B cell (primary cell): ENCODE results near the gene CREB3. TPM values are rescaled to one million over a fixed set of nuclear protein-coding genes. Genes with fewer than 3 reads are reported as not detected.

Source experiments
- ATAC-seq: fragments of 200-7000 bp; cut with Tn5 transposase; one replicate; pipeline ENCODE4 v1.10.0; 2021; ENCODE audit warnings: low read depth, mild to moderate bottlenecking, moderate number of reproducible peaks, moderate library complexity
- CTCF ChIA-PET: fragments of 350-600 bp; sonication (Branson Sonifier 250); formaldehyde crosslinking; loops from one replicate; lab custom pipeline; 2021; ENCODE audit warnings: antibody characterized with exemption, inconsistent platforms; lab: Charles Lee
- POLR2A ChIA-PET: fragments of 350-600 bp; sonication (Branson Sonifier 250); formaldehyde crosslinking; loops from one replicate; lab custom pipeline; 2021; ENCODE audit warnings: antibody characterized with exemption; lab: Charles Lee
- DNase-seq: peaks from one replicate; pipeline ENCODE4 v3.0.0; 2013
- H2AFZ ChIP-seq: 2 replicates; pipeline ENCODE4 v1.6.1; 2012; ENCODE audit warnings: mild to moderate bottlenecking, low read depth, low read length; ENCODE audit not compliant: insufficient read depth, poor library complexity, severe bottlenecking
- H3K27ac ChIP-seq, 2 donors: 1 replicate in 1 of 2; 2 replicates in 1 of 2; pipeline ENCODE4 v1.5.1; 2012 to 2013; ENCODE audit warnings: low read length in 2 of 2, mild to moderate bottlenecking in 2 of 2, moderate library complexity in 1 of 2
- H3K27me3 ChIP-seq, 4 experiments: fragments of 200-600 bp in 1 of 4; sonication (generic) in 1 of 4; replicated peaks in 1 of 4; 1 replicate in 2 of 4; 2 replicates in 2 of 4; pipeline versions ENCODE4 v1.6.1 to v1.7.0; 2013 to 2016; ENCODE audit warnings: low read length in 3 of 4, mild to moderate bottlenecking in 2 of 4, mixed read lengths in 1 of 4, moderate library complexity in 1 of 4; ENCODE audit not compliant: insufficient read depth in 4 of 4, control insufficient read depth in 3 of 4; ENCODE audit errors: control extremely low read depth in 1 of 4
- H3K36me3 ChIP-seq, 2 experiments: replicated peaks in 1 of 2; 1 replicate in 1 of 2; 2 replicates in 1 of 2; pipeline versions ENCODE4 v1.6.1 to v1.7.1; 2013; ENCODE audit warnings: low read length in 1 of 2; ENCODE audit not compliant: insufficient read depth in 2 of 2, control insufficient read depth in 1 of 2; ENCODE audit errors: control extremely low read depth in 1 of 2, extremely low read depth in 1 of 2
- H3K4me1 ChIP-seq, 2 donors: fragments of 200-600 bp in 1 of 2; sonication (generic) in 1 of 2; 1 replicate in 1 of 2; 2 replicates in 1 of 2; pipeline versions ENCODE4 v1.5.1 to v1.6.1; 2013 to 2017; ENCODE audit warnings: low read length in 2 of 2; ENCODE audit not compliant: control insufficient read depth in 2 of 2, insufficient read depth in 2 of 2
- H3K4me2 ChIP-seq: replicated peaks from 2 replicates; pipeline ENCODE3; 2012; ENCODE audit warnings: mild to moderate bottlenecking, low read depth, low read length; ENCODE audit not compliant: poor library complexity, severe bottlenecking
- H3K4me3 ChIP-seq, 5 experiments: fragments of 200-600 bp in 1 of 5; sonication (generic) in 1 of 5; 1 replicate in 3 of 5; 2 replicates in 2 of 5; pipeline versions ENCODE4 v1.5.1 to v1.7.0; 2011 to 2016; ENCODE audit warnings: low read length in 4 of 5, mild to moderate bottlenecking in 4 of 5, low read depth in 2 of 5, control low read depth in 1 of 5, moderate library complexity in 1 of 5; ENCODE audit not compliant: insufficient read depth in 1 of 5; ENCODE audit errors: control extremely low read depth in 1 of 5, extremely low read depth in 1 of 5
- H3K79me2 ChIP-seq: fragments of 200-600 bp; sonication (generic); one replicate; pipeline ENCODE4 v1.6.0; 2016; ENCODE audit warnings: low read length; ENCODE audit not compliant: control insufficient read depth, insufficient read depth
- H3K9ac ChIP-seq: fragments of 200-600 bp; sonication (generic); 2 replicates; pipeline ENCODE4 v1.6.1; 2017; ENCODE audit warnings: mild to moderate bottlenecking, low read length, moderate library complexity
- H3K9me3 ChIP-seq, 3 donors: one replicate each; pipeline versions ENCODE4 v1.6.1 to v1.7.1; 2013; ENCODE audit warnings: low read length in 2 of 3; ENCODE audit not compliant: control insufficient read depth in 2 of 3, insufficient read depth in 1 of 3; ENCODE audit errors: control extremely low read depth in 1 of 3
- H4K20me1 ChIP-seq: 2 replicates; pipeline ENCODE4 v1.6.0; 2012; ENCODE audit warnings: mild to moderate bottlenecking, low read length; ENCODE audit not compliant: insufficient read depth, control insufficient read depth, poor library complexity, severe bottlenecking
- H3K27ac Mint-ChIP-seq: one replicate; pipeline ENCODE4 v1.8.0; 2021; ENCODE audit warnings: mixed read lengths
- H3K27me3 Mint-ChIP-seq: one replicate; pipeline ENCODE4 v1.8.0; 2021; ENCODE audit warnings: mixed read lengths
- H3K4me1 Mint-ChIP-seq: one replicate; pipeline ENCODE4 v1.8.0; 2021; ENCODE audit warnings: mixed read lengths
- H3K4me3 Mint-ChIP-seq: one replicate; pipeline ENCODE4 v1.8.0; 2021; ENCODE audit warnings: mixed read lengths
- H3K9me3 Mint-ChIP-seq: one replicate; pipeline ENCODE4 v1.8.0; 2022; ENCODE audit warnings: mixed read lengths; ENCODE audit not compliant: insufficient read depth
- CTCF ChIP-seq: fragments of 200-600 bp; IDR thresholded peaks from one replicate; pipeline ENCODE4 v1.8.0; 2022; ENCODE audit warnings: antibody characterized with exemption, mild to moderate bottlenecking
- EZH2 ChIP-seq: IDR thresholded peaks from 2 replicates; pipeline ENCODE4 v1.6.1; 2012; ENCODE audit warnings: borderline replicate concordance, low read depth, mild to moderate bottlenecking, moderate library complexity, low read length; ENCODE audit not compliant: insufficient read depth, poor library complexity, severe bottlenecking
- WGBS: methylation state at CpG from one replicate; pipeline ENCODE4 v1.1.5; 2013; ENCODE audit warnings: missing lambda C conversion rate; ENCODE audit not compliant: insufficient coverage; 5-methylcytosine and 5-hydroxymethylcytosine counted together
- intact Hi-C: fragments of 100-400 bp; cut with micrococcal nuclease; formaldehyde crosslinking; loops from one replicate; pipeline ENCODE4 v1.10.0; 2022
- polyA plus RNA-seq: library from polyadenylated mRNA; depleted of rRNA; stranded (reverse); fragments of >200 nt; gene quantifications from 2 replicates; pipeline ENCODE4 v1.2.3, GENCODE V29; 2012
- total RNA-seq, 2 donors: library from RNA; stranded (reverse); fragments of 120-200 nt in 1 of 2; gene quantifications; 1 replicate in 1 of 2; 2 replicates in 1 of 2; pipeline versions ENCODE4 v1.2.3 to v1.2.4, GENCODE V29; 2013 to 2022

CREB3 gene
- total and polyA plus RNA-seq, 2 donors (not counting 1 experiment from before 2014, with no cell fraction given) = 12.3 to 20.7 TPM

- H3K27ac ChIP-seq = no peak overlapping the region
- H3K4me2 ChIP-seq = no peak overlapping the region
- peaks cover 2 to 17% of the 10 kb centered on the region in 2 experiments for H3K36me3 ChIP-seq
- H3K4me1 ChIP-seq = no peaks in the 10 kb centered on the region
- H3K9me3 ChIP-seq = peaks cover 0 to 2% (median 0%) of the 10 kb centered on the region in 3 donors
- DNase-seq (no peak), ATAC-seq (no peak)
- no peak overlapping the region for H3K4me3 ChIP-seq
- H3K9ac ChIP-seq = no peak overlapping the region
- no peaks in the 10 kb centered on the region for H3K9me3 Mint-ChIP-seq
- no peak overlapping the region for H3K27ac Mint-ChIP-seq
- ChIA-PET POLR2A (interaction anchor here (0.7 kb wide), 2 partner anchors 9 to 23 kb away, joined by 7 to 11 read pairs; no protein-coding TSS in a partner anchor), CTCF (interaction anchor here (1.0 kb wide), 1 partner anchor 8 kb away, joined by 3 read pairs; no protein-coding TSS in a partner anchor)
- no peak overlapping the region for H3K4me3 Mint-ChIP-seq
- H3K79me2 ChIP-seq = peaks cover 85% of the 10 kb centered on the region
- no peaks in the 10 kb centered on the region for H3K27me3 ChIP-seq
- intact Hi-C loops = no loop called here
- H2AFZ ChIP-seq = no peak overlapping the region
- WGBS = no CpG with 5 or more reads among the region's 1 CpG
- H3K4me1 Mint-ChIP-seq = peaks cover 12% of the 10 kb centered on the region
- no peaks in the 10 kb centered on the region for H3K27me3 Mint-ChIP-seq
- TF ChIP-seq CTCF (no peak), EZH2 (no peak)
- peaks cover 62% of the 10 kb centered on the region for H4K20me1 ChIP-seq
Observed at GRCh38 chr9:35767458-35767857, 35.0 kb downstream of the CREB3 start.

DNA sequence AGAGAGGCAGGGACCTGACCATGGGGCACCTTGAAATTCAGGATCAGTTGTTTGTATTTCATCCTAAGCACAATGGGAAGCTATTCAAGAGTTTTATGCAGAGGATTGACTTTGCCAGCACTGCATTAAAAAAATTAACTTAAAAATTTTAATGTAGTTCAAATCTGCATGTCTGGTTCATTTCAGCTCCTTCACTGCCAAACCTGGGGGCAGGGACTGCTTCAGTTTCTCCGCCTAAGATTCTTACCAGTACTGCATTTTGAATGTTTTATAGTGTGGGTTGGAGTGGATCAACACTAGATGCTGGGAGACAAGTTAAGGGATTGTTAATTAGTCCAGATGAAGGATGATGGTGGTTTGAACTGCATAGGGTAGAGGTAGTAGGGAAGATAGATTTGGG lies 37.3 kb downstream of the CREB3 start:
- ATAC-seq (no peak), DNase-seq (no peak)
- TF ChIP-seq EZH2 (no peak), CTCF (no peak)
- H3K4me1 ChIP-seq = peaks cover 0 to under 1% of the 10 kb centered on the region in 2 donors
- H3K9ac ChIP-seq = no peak overlapping the region
- peaks cover 73% of the 10 kb centered on the region for H3K79me2 ChIP-seq
- Mint-ChIP-seq H3K27me3 (no peaks in the 10 kb centered on the region), H3K4me1 (peaks cover 5% of the 10 kb centered on the region), H3K4me3 (no peak overlapping the region), H3K9me3 (no peaks in the 10 kb centered on the region), H3K27ac (no peak overlapping the region)
- POLR2A ChIA-PET = no interaction called here
- no peak overlapping the region for H3K27ac ChIP-seq
- H3K27me3 ChIP-seq = no peaks in the 10 kb centered on the region
- intact Hi-C loops = no loop called here
- H3K4me2 ChIP-seq = no peak overlapping the region
- peaks cover 54% of the 10 kb centered on the region for H4K20me1 ChIP-seq
- CTCF ChIA-PET = interaction anchor here (0.6 to 3.8 kb wide), 5 partner anchors 12 to 112 kb away, joined by 3 to 22 read pairs (median 4); partner anchors contain the start of gene RMRP
- H3K4me3 ChIP-seq = no peak overlapping the region
- WGBS = 100% methylated on average over 1 of the region's 1 CpG
- no peaks in the 10 kb centered on the region for H3K9me3 ChIP-seq
- H3K36me3 ChIP-seq = peaks cover 2 to 17% of the 10 kb centered on the region in 2 experiments
- no peak overlapping the region for H2AFZ ChIP-seq
